Osteocyte (in vitro differentiated cells): ENCODE results near the gene GAK. TPM values are rescaled to one million over a fixed set of nuclear protein-coding genes. Genes with fewer than 3 reads are reported as not detected.

Source experiments
- DNase-seq: peaks from one replicate; pipeline ENCODE4 v3.0.0; 2021; ENCODE audit warnings: mixed read lengths; ENCODE audit not compliant: unreplicated experiment; ENCODE audit errors: extremely low spot score
- H3K27ac Mint-ChIP-seq: one replicate; pipeline ENCODE4 v1.8.0; 2021; ENCODE audit warnings: mild to moderate bottlenecking, mixed read lengths; ENCODE audit not compliant: unreplicated experiment
- H3K27me3 Mint-ChIP-seq: one replicate; pipeline ENCODE4 v1.8.0; 2021; ENCODE audit warnings: mixed read lengths; ENCODE audit not compliant: unreplicated experiment
- H3K36me3 Mint-ChIP-seq: one replicate; pipeline ENCODE4 v1.8.0; 2021; ENCODE audit warnings: mixed read lengths; ENCODE audit not compliant: unreplicated experiment
- H3K4me1 Mint-ChIP-seq: one replicate; pipeline ENCODE4 v1.8.0; 2021; ENCODE audit warnings: mixed read lengths; ENCODE audit not compliant: unreplicated experiment
- H3K4me3 Mint-ChIP-seq: one replicate; pipeline ENCODE4 v1.8.0; 2021; ENCODE audit warnings: mild to moderate bottlenecking, moderate library complexity, mixed read lengths; ENCODE audit not compliant: unreplicated experiment
- H3K9me3 Mint-ChIP-seq: one replicate; pipeline ENCODE4 v1.8.0; 2021; ENCODE audit warnings: mixed read lengths; ENCODE audit not compliant: unreplicated experiment
- CTCF ChIP-seq: fragments of 200-600 bp; sonication (generic); IDR thresholded peaks from 2 replicates; pipeline ENCODE4 v1.5.0; 2021; ENCODE audit warnings: antibody characterized with exemption, mild to moderate bottlenecking, moderate library complexity
- total RNA-seq: library from RNA; stranded (reverse); gene quantifications from 2 replicates; pipeline ENCODE4 v1.2.1, GENCODE V29; 2021

Gene GAK
- total RNA-seq, 1 donor from 2014 or later: 93.8 TPM

- H3K27me3 Mint-ChIP-seq: peaks cover 37% of the 10 kb centered on the region
- peaks cover 2% of the 10 kb centered on the region for H3K4me1 Mint-ChIP-seq
- H3K4me3 Mint-ChIP-seq: no peak overlapping the region
- TF ChIP-seq CTCF: no peak
- no peak for DNase-seq
- H3K36me3 Mint-ChIP-seq: peaks cover 2% of the 10 kb centered on the region
- H3K27ac Mint-ChIP-seq: no peak overlapping the region
- H3K9me3 Mint-ChIP-seq: no peaks in the 10 kb centered on the region
Measured at GRCh38 chr4:823761-824460, 108.2 kb downstream of the GAK start.

- H3K27me3 Mint-ChIP-seq: peaks cover 34% of the 10 kb centered on the region
- no peak for DNase-seq
Measured at GRCh38 chr4:823176-823760, 108.8 kb downstream of the GAK start.

GRCh38 chr4:822361-823175 lies 109.5 kb downstream of the GAK start:
- no peak for TF ChIP-seq CTCF
- H3K27me3 Mint-ChIP-seq: peaks cover 27% of the 10 kb centered on the region
- H3K27ac Mint-ChIP-seq: no peak overlapping the region
- H3K4me1 Mint-ChIP-seq: no peaks in the 10 kb centered on the region
- H3K9me3 Mint-ChIP-seq: no peaks in the 10 kb centered on the region
- no peaks in the 10 kb centered on the region for H3K36me3 Mint-ChIP-seq
- DNase-seq: no peak
- no peak overlapping the region for H3K4me3 Mint-ChIP-seq

More at GRCh38 chr4:823176-823760, 108.8 kb downstream of the GAK start:
- H3K9me3 Mint-ChIP-seq: no peaks in the 10 kb centered on the region
- peaks cover 2% of the 10 kb centered on the region for H3K4me1 Mint-ChIP-seq
- no peak for TF ChIP-seq CTCF
- H3K4me3 Mint-ChIP-seq: no peak overlapping the region
- H3K27ac Mint-ChIP-seq: no peak overlapping the region
- peaks cover 2% of the 10 kb centered on the region for H3K36me3 Mint-ChIP-seq

GRCh38 chr4:821631-822030 lies 110.5 kb downstream of the GAK start:
- Mint-ChIP-seq H3K4me1 (no peaks in the 10 kb centered on the region), H3K27ac (no peak overlapping the region), H3K36me3 (no peaks in the 10 kb centered on the region), H3K9me3 (no peaks in the 10 kb centered on the region), H3K27me3 (peaks cover 28% of the 10 kb centered on the region), H3K4me3 (no peak overlapping the region)
- no peak for TF ChIP-seq CTCF
- no peak for DNase-seq

- Mint-ChIP-seq H3K27me3 (peaks cover 30% of the 10 kb centered on the region), H3K36me3 (no peaks in the 10 kb centered on the region), H3K4me3 (no peak overlapping the region), H3K4me1 (no peaks in the 10 kb centered on the region), H3K9me3 (no peaks in the 10 kb centered on the region), H3K27ac (no peak overlapping the region)
- TF ChIP-seq CTCF: no peak
- DNase-seq: no peak
Measured at GRCh38 chr4:821181-821591, 110.9 kb downstream of the GAK start.
